ENCODE measurements around the gene DUSP5. TPM values are rescaled to one million over a fixed set of nuclear protein-coding genes. Genes with fewer than 3 reads are reported as not detected.

DUSP5 gene
- total and polyA plus RNA-seq, 10 of the 15 experiments (the other 5 are each of a cell fraction or from before 2014, with no cell fraction given), result 2.1 to 95.9 (median 23.4) TPM

DNA sequence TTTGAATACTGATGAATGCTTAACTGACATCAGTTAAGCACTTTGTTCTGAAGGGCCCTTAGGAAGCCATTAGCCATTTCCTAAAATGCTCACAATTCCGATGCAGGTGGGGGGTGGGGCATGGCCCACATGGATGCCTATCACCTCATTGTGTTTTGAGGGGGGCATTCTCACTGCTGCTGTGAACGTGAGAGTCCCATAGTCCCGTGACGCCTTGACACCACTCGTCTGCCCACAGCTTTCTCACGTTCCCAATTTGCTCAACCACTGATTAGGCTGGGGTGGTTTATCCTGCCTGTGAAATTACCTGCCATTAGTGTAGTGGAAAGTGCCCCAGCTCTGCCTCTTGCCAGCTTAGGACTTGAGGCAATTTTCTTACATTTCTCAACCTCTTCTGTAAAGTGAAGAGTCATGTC is 31.9 kb downstream of the DUSP5 start (continued):
- peak; percentile 38 for TF ChIP-seq SP1 (IDR thresholded peaks at IDR 0.05; ENCODE audit: low read depth, low read length)
- peak; percentile 98 for TF ChIP-seq BHLHE40 (IDR thresholded peaks at IDR 0.05; ENCODE audit: borderline replicate concordance in 1 of 2, low read depth in 2 of 2, low read length in 1 of 2)
- TF ChIP-seq, protein P1, sequence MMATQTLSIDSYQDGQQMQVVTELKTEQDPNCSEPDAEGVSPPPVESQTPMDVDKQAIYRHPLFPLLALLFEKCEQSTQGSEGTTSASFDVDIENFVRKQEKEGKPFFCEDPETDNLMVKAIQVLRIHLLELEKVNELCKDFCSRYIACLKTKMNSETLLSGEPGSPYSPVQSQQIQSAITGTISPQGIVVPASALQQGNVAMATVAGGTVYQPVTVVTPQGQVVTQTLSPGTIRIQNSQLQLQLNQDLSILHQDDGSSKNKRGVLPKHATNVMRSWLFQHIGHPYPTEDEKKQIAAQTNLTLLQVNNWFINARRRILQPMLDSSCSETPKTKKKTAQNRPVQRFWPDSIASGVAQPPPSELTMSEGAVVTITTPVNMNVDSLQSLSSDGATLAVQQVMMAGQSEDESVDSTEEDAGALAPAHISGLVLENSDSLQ (IDR thresholded peaks at IDR 0.05), result 0 out of 2 replicates have a peak, but pooled peaks have one; percentile 37
- TF ChIP-seq PAX5 (IDR thresholded peaks at IDR 0.05; ENCODE audit: borderline replicate concordance, low read depth, low read length), result 0 out of 2 replicates have a peak, but pooled peaks have one; percentile 25

DNA sequence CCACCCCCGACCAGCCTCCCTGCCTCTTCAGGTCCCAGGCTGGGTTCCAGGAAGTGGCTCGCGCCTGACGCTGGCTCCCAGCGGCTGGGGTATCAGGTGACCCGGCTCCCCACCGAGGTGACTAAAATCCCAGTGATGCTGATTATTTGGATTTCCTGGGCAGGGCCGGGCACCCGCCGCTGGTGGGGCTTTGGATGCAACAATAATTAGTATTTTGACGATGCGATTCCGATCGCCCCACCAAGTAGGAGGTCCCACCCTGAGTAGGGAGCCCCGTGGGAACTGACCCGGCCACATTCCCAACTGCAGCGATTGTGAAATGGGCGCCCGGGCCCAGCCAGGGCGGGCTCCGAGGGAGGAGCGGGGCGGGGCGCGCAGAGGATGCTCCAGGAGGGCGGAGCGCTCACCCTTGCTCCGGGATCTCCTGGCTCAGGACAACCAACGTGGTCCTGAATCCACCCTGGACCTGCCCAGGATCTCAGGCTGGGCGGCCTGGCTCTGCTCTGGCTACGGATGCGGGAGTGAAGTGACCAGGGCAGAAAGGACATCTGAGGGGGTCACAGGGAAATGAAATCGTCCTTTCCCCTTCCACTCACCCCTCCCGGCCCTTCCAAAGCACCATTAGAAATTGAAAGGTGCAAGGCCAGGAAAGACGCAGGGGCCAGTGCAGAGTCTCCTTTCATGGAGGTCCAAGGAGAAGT is 32.6 kb downstream of the DUSP5 start:
- in situ Hi-C loops (cut with MboI) (no loop called here), intact Hi-C loops (cut with micrococcal nuclease; ENCODE audit: unreplicated experiment) (no loop called here)
- no peaks in the 10 kb centered on the region for H3K27me3 ChIP-seq (replicated peaks in 1 of 2; ENCODE audit: control insufficient read depth in 2 of 2, insufficient read depth in 2 of 2, low read length in 1 of 2)
- peak overlapping the region; percentile 31 for H3K9ac ChIP-seq (ENCODE audit: control insufficient read depth, insufficient read depth, low read length)
- no peaks in the 10 kb centered on the region for H3K36me3 ChIP-seq (ENCODE audit: control insufficient read depth in 2 of 2, insufficient read depth in 2 of 2, low read length in 1 of 2)
- H2AFZ ChIP-seq (ENCODE audit: control insufficient read depth, low read depth, low read length), result peak overlapping the region; percentile 54
- no peaks in the 10 kb centered on the region for H4K20me1 ChIP-seq (ENCODE audit: control insufficient read depth, insufficient read depth)
- peak; percentile 46; the same call in 1 of the 2 replicates for TF ChIP-seq GATAD2B (conservative IDR thresholded peaks at IDR 0.05; ENCODE audit: low read depth)
- no peak for TF ChIP-seq FOXM1 (IDR thresholded peaks at IDR 0.05; ENCODE audit: low read depth, low read length)
- peak; percentile 11; the same call in 1 of the 2 replicates for TF ChIP-seq IKZF1 (conservative IDR thresholded peaks at IDR 0.05)
- ATAC-seq, result peak; percentile 35
- no peak for FAIRE-seq
- no TSS peak for BruUV-seq (replicated peaks)
- H3K27ac ChIP-seq (ENCODE audit: control insufficient read depth, insufficient read depth), result 0 out of 2 replicates have a peak overlapping the region, but pooled peaks have one; percentile 18
- RAD21 ChIA-PET (ENCODE audit: unreplicated experiment), result interaction anchor here (1.1 to 2.2 kb wide), 10 partner anchors 12 to 175 kb away, joined by 3 to 18 read pairs (median 6); no protein-coding TSS in a partner anchor
- H3K9me3 ChIP-seq (replicated peaks; ENCODE audit: control insufficient read depth, insufficient read depth, low read length), result no peaks in the 10 kb centered on the region
- 46% methylated on average over 26 of the region's 35 CpGs for WGBS (ENCODE audit: insufficient coverage, insufficient replicate concordance, low lambda C conversion rate, missing lambda C conversion rate)
- peak overlapping the region; percentile 51 for H3K4me2 ChIP-seq (ENCODE audit: control insufficient read depth, insufficient read depth)
- POLR2A ChIA-PET, result interaction anchor here (1.0 to 3.3 kb wide), 6 partner anchors 27 to 175 kb away, joined by 3 to 23 read pairs (median 6); no protein-coding TSS in a partner anchor
- CTCF ChIA-PET, result interaction anchor here (1.2 to 10.7 kb wide), 5 partner anchors 10 to 207 kb away, joined by 4 to 85 read pairs (median 6); no protein-coding TSS in a partner anchor
- peaks cover 36% of the 10 kb centered on the region for H3K4me1 ChIP-seq (ENCODE audit: control insufficient read depth, insufficient read depth, low read length)
- peak overlapping the region; percentile 30; the same call in 1 of the 2 replicates for H3K4me3 ChIP-seq
- SMC1A ChIA-PET (ENCODE audit: uncharacterized antibody, unreplicated experiment), result interaction anchor here (1.2 to 8.2 kb wide), 8 partner anchors 9 to 174 kb away, joined by 4 to 53 read pairs (median 9); no protein-coding TSS in a partner anchor
- no peak for DNase-seq (ENCODE audit: low read depth, low spot score)
- no peaks in the 10 kb centered on the region for H3K79me2 ChIP-seq (ENCODE audit: control insufficient read depth, insufficient read depth, low read length)
